HG02938 (cell line): Measurements from ENCODE around the gene ZDHHC5.
A peak's percentile ranks its signal among the peaks of the same experiment; 100 is the strongest.

Experiments
- ATAC-seq: cut with Tn5 transposase; IDR thresholded peaks from one replicate; pipeline ENCODE4 v1.9.1; 2021; ENCODE audit warnings: mild to moderate bottlenecking, moderate library complexity; ENCODE audit not compliant: unreplicated experiment

The ZDHHC5 gene

DNA sequence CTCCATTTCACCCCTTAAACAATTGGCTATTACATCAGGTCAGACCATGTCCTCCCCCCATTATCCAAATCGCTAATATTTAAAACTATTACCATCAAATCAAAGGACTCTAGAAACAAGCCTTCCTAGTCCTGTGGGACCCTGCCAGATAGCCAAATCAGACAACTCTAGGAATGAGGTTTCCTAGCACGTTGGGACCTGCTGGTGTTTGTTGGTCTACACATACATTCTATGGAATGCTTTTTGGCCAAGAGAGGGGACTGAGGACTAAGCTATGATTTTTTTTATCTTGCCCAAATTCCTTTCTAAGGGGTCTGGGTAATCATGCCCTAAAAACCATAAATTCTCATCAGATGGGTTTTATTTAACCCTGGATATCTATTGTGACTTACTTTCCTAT is 59.3 kb downstream of the ZDHHC5 start:
- no peak for ATAC-seq

DNA sequence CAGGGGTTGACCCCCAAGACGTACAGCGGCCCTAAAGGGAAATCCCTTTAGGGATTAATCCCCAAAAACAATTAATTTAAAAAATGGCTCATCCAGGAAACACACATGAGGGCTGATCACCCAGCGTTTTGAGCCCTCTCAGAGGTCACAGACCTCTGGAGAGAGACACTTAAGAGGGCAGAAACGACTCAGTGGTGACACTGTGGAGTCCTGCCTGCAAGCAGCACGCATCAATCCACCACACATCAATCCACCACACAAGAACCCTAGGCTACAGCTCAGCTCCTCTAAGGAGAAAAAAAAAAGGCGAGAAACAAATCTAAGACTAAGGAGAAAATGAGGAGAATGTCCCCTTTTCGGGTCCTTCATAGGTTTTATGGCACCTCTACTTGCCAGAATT is 60.9 kb downstream of the ZDHHC5 start:
- ATAC-seq: no peak

GRCh38 chr11:57729479-57729878 is 61.6 kb downstream of the ZDHHC5 start:
- no peak for ATAC-seq

DNA sequence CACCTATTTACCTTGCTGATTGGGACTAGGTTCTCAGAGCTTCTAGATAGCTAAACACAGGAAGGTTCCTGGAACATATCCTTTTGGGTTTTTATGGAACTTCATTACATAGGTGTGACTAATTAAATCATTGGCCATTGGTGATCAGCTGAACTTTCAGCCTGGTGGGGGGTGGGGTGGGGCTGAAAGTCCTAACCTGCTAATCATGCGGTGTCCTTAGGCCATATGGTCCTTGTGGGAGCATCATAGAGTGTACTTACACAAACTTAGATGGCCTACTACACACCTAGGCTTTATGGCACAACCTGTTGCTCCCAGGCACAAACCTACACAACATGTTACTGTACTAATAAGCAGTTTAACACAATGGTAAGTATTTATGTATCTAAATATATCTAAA is 64.7 kb downstream of the ZDHHC5 start:
- ATAC-seq: no peak

DNA sequence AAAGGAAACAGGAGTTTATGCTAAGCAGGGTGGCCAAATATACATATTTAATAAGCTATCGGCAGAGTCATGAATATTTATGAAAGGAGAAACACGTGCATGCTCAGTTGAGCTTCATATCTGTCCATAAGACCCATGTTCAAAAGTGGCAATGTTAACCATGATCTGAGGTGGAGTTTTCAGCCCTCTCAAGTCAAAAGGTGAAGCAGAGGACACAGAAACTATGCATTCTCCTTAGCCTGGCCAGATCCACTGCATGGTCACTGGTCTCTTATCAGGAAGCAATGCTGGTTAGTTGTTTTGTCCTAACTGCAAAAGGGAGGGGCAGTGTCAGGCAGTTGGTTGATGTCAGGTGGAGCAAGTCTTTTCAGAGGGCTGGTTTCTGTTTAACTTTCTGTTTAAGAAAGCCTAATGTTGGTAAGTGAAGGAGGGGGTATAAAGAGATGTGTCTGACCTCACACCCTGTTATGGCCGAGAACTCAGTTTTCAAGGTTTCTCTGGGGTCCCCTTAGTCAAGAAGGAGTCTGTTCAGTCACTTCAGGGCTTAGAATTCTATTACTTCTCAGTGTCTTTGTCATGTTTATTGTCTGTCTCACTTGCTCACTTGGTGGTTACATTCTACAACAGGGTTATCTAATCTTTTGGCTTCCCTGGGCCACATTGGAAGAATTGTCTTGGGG is 67.8 kb downstream of the ZDHHC5 start:
- no peak for ATAC-seq

GRCh38 chr11:57741132-57742086 is 73.5 kb downstream of the ZDHHC5 start, which contains the start of gene SELENOH:
SELENOH (plus strand) TSS chr11:57741491; CDS start chr11:57741596, 105 bp downstream.
- ATAC-seq: peak; percentile 84

GRCh38 chr11:57742087-57742452 is 74.2 kb downstream of the ZDHHC5 start:
- no peak for ATAC-seq

DNA sequence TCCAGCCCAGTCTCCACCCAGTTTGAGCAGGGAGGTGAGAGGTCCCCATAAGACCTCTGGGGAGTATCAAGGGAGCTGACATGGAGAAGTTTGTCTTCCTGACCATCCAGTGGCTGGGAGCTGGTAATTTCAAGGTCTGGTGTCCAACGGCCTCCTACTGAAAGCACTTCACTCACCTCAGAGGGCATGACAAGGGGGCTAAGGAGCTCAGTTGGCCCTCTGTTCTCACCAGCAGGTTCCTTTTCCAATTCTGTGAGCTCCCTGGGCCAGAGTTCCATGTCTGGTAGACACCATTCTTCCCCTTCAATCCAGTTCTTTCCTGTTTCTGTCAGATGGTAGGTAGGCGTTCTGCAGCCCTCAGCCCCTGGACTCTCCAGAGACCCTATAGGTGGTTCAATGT is 76.4 kb downstream of the ZDHHC5 start:
- no peak for ATAC-seq

DNA sequence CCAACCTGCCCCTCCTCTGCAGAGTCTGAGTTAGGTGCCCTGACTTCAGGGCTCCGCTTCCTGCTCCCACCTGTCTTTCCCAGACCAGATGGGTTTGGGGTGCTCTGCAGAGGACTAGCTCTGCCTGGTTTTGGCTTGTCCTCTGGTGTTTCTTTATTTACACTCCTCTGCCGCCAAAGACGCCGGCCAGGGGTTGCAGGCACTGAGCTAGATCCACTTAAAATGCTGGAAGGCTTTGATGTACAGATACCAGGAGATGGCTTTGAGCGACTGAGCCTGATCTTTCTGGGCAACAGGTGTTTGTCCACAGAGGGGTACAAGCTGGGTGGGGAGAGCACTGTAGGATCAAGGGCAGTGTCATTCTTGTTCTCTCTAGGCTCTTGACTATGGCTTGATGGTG is 77.3 kb downstream of the ZDHHC5 start:
- no peak for ATAC-seq

DNA sequence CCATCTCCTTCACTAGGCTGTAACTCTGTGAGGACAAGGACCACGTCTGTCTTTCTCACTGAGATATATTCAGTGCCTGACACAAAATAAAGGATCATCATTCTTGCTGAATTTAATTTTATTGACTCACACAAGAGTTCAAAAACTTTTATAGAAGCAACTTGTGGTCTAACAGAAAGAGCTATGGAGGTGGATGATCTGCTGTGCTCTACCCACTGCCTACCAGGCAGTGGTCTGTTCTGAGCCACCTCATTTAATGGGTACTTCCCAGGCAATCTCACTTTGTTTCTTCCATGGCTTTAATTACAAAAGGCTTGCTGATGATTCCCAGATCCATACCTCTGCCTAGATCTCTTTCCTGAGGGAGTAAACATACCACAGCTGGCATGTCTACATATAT is 79.0 kb downstream of the ZDHHC5 start:
- no peak for ATAC-seq
